DOHH2 (cell line): ENCODE measurements around the gene TMEM127.

Experiments used
- H3F3A ChIP-seq: fragments of 200-600 bp; sonication (generic), shearing (Covaris generic); 2 replicates; pipeline ENCODE4 v1.6.0; 2016; ENCODE audit warnings: antibody characterized with exemption, mild to moderate bottlenecking; ENCODE audit not compliant: control insufficient read depth, insufficient read depth
- H3K27ac ChIP-seq: fragments of 200-600 bp; sonication (generic); 2 replicates; pipeline ENCODE4 v1.5.1; 2014; ENCODE audit warnings: low read depth, mild to moderate bottlenecking, low read length, moderate library complexity
- H3K27me3 ChIP-seq: fragments of 200-600 bp; sonication (generic); 2 replicates; pipeline ENCODE4 v1.6.1; 2014; ENCODE audit warnings: mild to moderate bottlenecking, low read length, mixed read lengths; ENCODE audit not compliant: control insufficient read depth
- H3K36me3 ChIP-seq: fragments of 200-600 bp; sonication (generic); 2 replicates; pipeline ENCODE4 v1.6.1; 2014; ENCODE audit warnings: mild to moderate bottlenecking, low read length, moderate library complexity, mixed read lengths; ENCODE audit not compliant: control insufficient read depth
- H3K4me1 ChIP-seq: fragments of 200-600 bp; sonication (generic); 2 replicates; pipeline ENCODE4 v1.6.1; 2014; ENCODE audit warnings: mild to moderate bottlenecking, low read length, mixed read lengths; ENCODE audit not compliant: control insufficient read depth
- H3K4me2 ChIP-seq: fragments of 200-600 bp; sonication (generic); 2 replicates; pipeline ENCODE4 v1.6.0; 2014; ENCODE audit warnings: mild to moderate bottlenecking, low read length, moderate library complexity
- H3K4me3 ChIP-seq: fragments of 200-600 bp; sonication (generic); 2 replicates; pipeline ENCODE4 v1.5.1; 2014; ENCODE audit warnings: mild to moderate bottlenecking, low read length, mixed read lengths
- H3K79me2 ChIP-seq: fragments of 200-600 bp; sonication (generic); 2 replicates; pipeline ENCODE4 v1.6.1; 2014; ENCODE audit warnings: mild to moderate bottlenecking, low read length, mixed read lengths; ENCODE audit not compliant: control insufficient read depth
- H3K9me2 ChIP-seq: fragments of 200-600 bp; sonication (generic); replicated peaks from 2 replicates; pipeline ENCODE4 v1.6.1; 2014; ENCODE audit warnings: mild to moderate bottlenecking, low read length, mixed read lengths; ENCODE audit not compliant: control insufficient read depth
- H3K9me3 ChIP-seq: fragments of 200-600 bp; sonication (generic); 2 replicates; pipeline ENCODE4 v1.6.1; 2014; ENCODE audit warnings: antibody characterized with exemption, low read length, mixed read lengths; ENCODE audit not compliant: control insufficient read depth, insufficient read depth
- H4K20me1 ChIP-seq: fragments of 200-600 bp; sonication (generic); 2 replicates; pipeline ENCODE4 v1.6.0; 2014; ENCODE audit warnings: low read depth, mild to moderate bottlenecking, antibody characterized with exemption, low read length, moderate library complexity; ENCODE audit not compliant: control insufficient read depth, insufficient read depth
- EZH2phosphoT487 ChIP-seq: fragments of 200-600 bp; sonication (generic); IDR thresholded peaks from 2 replicates; pipeline ENCODE4 v1.6.1; 2017; ENCODE audit warnings: borderline replicate concordance, mild to moderate bottlenecking, antibody characterized with exemption, low read length, moderate library complexity, mixed read lengths
- TF ChIP-seq, protein P1 (sequence below): fragments of 200-600 bp; sonication (generic); IDR thresholded peaks from one replicate; pipeline ENCODE4 v1.5.1; 2014; ENCODE audit warnings: antibody characterized with exemption, mild to moderate bottlenecking, low read depth, low read length; ENCODE audit not compliant: poor library complexity, severe bottlenecking

TMEM127 gene

DNA sequence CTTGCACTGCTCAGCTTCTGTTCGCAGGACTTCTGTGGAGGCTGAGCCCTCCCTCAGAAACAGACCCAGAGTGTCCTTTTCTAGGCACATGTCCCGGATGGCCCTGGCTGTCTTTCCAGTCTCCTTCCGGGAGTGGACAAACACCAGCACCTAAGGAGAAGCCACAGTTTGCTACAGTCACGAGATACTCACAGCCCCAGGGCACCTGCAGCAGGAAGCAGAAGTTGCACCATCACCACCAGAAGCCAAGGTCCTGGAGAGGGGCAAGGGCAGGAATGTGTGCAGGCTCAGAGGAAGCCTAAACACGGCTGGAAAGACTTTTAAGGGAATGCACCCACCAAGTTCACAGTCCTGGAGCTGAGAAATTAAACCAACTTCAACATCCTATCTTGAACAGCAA is 26.0 kb upstream of the TMEM127 start:
- H3K9me2 ChIP-seq = no peaks in the 10 kb centered on the region
- no peak overlapping the region for H3K4me3 ChIP-seq
- no peaks in the 10 kb centered on the region for H3K27me3 ChIP-seq
- H3K4me2 ChIP-seq = no peak overlapping the region
- no peaks in the 10 kb centered on the region for H3K9me3 ChIP-seq
- H3K79me2 ChIP-seq = no peaks in the 10 kb centered on the region
- H3K4me1 ChIP-seq = no peaks in the 10 kb centered on the region
- no peaks in the 10 kb centered on the region for H4K20me1 ChIP-seq
- H3K27ac ChIP-seq = no peak overlapping the region
- TF ChIP-seq EZH2phosphoT487 = no peak
- TF ChIP-seq, protein P1, sequence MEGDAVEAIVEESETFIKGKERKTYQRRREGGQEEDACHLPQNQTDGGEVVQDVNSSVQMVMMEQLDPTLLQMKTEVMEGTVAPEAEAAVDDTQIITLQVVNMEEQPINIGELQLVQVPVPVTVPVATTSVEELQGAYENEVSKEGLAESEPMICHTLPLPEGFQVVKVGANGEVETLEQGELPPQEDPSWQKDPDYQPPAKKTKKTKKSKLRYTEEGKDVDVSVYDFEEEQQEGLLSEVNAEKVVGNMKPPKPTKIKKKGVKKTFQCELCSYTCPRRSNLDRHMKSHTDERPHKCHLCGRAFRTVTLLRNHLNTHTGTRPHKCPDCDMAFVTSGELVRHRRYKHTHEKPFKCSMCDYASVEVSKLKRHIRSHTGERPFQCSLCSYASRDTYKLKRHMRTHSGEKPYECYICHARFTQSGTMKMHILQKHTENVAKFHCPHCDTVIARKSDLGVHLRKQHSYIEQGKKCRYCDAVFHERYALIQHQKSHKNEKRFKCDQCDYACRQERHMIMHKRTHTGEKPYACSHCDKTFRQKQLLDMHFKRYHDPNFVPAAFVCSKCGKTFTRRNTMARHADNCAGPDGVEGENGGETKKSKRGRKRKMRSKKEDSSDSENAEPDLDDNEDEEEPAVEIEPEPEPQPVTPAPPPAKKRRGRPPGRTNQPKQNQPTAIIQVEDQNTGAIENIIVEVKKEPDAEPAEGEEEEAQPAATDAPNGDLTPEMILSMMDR = no peak
- H3F3A ChIP-seq = no peaks in the 10 kb centered on the region
- H3K36me3 ChIP-seq = peaks cover 97% of the 10 kb centered on the region

DNA sequence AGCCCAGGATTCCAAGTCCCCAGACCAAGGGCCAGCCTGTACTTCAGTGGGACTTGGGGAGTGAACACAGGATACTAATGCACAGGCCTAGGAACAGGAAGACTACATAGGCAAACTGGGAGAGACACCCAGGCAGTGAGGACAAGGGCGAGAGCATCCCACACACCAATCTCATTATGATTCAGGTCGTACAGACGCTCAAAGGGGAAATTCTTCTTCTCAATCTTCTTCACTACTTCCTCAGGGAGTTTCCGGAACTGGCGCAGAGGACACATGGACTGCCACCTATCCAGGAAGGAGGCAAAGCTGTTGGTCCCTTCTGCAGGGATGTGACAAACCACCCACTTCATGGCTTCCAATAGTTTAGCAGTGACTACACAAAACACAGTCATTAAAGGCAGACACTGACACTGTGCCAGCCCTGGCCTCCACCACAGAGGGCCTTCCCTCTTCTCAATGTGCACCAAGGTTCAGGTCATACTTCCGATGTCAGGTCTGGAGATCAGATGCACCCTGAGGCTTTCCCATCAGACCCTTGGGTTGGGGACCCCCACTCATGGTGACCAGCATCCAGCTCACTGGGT is 21.6 kb upstream of the TMEM127 start:
- no peak overlapping the region for H3K27ac ChIP-seq
- TF ChIP-seq, protein P1 = no peak
- TF ChIP-seq EZH2phosphoT487 = no peak
- H3K36me3 ChIP-seq = peaks cover 99% of the 10 kb centered on the region
- H3K4me1 ChIP-seq = no peaks in the 10 kb centered on the region
- H3F3A ChIP-seq = no peaks in the 10 kb centered on the region
- no peaks in the 10 kb centered on the region for H3K9me2 ChIP-seq
- no peaks in the 10 kb centered on the region for H3K9me3 ChIP-seq
- H3K79me2 ChIP-seq = no peaks in the 10 kb centered on the region
- H3K4me2 ChIP-seq = no peak overlapping the region
- H4K20me1 ChIP-seq = no peaks in the 10 kb centered on the region
- no peak overlapping the region for H3K4me3 ChIP-seq
- H3K27me3 ChIP-seq = no peaks in the 10 kb centered on the region

DNA sequence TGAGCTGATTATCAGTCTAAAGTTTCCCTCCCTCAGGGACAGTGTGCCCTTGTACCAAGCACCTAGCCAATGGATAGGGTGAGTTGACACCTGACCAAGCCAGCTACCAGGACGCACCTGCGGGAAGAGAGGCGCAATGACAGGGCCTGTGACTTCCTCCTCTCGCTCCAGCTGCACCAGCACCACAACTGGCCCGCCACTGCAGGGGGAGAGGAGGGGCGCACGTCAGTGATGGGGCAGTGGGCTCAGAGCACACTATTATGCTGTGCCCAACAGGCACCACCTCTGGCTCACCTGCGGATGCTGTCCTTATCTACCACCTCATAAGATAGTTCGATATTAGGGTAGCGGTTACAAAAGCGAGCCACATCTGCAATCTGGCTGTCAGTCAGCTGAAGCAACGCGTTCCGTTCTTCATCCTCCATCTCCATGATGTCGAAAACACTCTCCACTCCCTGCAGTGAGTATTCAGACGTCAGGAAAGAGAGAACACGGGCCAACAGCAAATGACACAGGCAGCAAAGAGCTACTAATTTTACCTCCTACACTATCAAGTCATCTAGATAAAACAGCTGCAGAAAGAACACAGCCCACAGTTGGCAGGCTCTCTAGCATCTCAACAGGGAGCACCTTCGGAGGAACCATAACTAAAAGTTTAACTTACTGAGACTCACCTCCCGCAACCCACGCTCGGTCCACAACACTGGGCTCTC is 11.1 kb upstream of the TMEM127 start:
- H3K27ac ChIP-seq = no peak overlapping the region
- no peak for TF ChIP-seq EZH2phosphoT487
- TF ChIP-seq, protein P1 = no peak
- H3F3A ChIP-seq = peaks cover 19% of the 10 kb centered on the region
- H3K9me2 ChIP-seq = no peaks in the 10 kb centered on the region
- peaks cover 85% of the 10 kb centered on the region for H3K36me3 ChIP-seq
- no peaks in the 10 kb centered on the region for H3K27me3 ChIP-seq
- H3K4me3 ChIP-seq = no peak overlapping the region
- no peaks in the 10 kb centered on the region for H4K20me1 ChIP-seq
- H3K4me1 ChIP-seq = no peaks in the 10 kb centered on the region
- no peaks in the 10 kb centered on the region for H3K79me2 ChIP-seq
- H3K4me2 ChIP-seq = no peak overlapping the region
- H3K9me3 ChIP-seq = no peaks in the 10 kb centered on the region
